Measurements from ENCODE around the gene RFT1. TPM values are rescaled to one million over a fixed set of nuclear protein-coding genes. Genes with fewer than 3 reads are reported as not detected.

Gene RFT1
- total RNA-seq, 1 experiment from 2014 or later: 26.3 TPM

DNA sequence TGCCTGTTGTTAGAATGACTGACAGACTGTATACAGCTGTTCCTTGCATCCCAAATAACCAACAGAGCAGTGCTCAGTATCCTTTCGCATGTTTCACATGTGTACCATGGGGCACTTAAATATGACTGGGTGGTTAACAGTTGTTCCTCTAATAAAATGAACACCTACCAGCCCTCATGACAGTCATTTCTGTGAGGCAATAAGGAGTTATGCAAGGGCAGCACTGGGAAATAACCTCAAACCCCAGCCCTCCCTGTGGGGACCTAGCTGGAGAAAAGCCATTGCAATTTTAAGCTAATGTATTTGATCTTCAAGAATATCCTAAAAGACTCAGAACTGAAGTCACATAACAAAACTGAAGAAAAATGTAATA, 7.3 kb downstream of the RFT1 start (continued):
- TF ChIP-seq RORB (CRISPR knock-in tag; IDR thresholded peaks at IDR 0.05): no peak
- TF ChIP-seq CREB1 (CRISPR knock-in tag; IDR thresholded peaks at IDR 0.05): no peak
- TF ChIP-seq ZNF416 (CRISPR knock-in tag; IDR thresholded peaks at IDR 0.05): no peak
- TF ChIP-seq ZNF423 (CRISPR knock-in tag; IDR thresholded peaks at IDR 0.05): no peak
- TF ChIP-seq FOXP4 (CRISPR knock-in tag; IDR thresholded peaks at IDR 0.05): no peak
- TF ChIP-seq IRF2 (CRISPR knock-in tag; IDR thresholded peaks at IDR 0.05; ENCODE audit: borderline replicate concordance, low read depth): no peak
- TF ChIP-seq ESRRA (CRISPR knock-in tag; IDR thresholded peaks at IDR 0.05; ENCODE audit: borderline replicate concordance): no peak
- TF ChIP-seq MYBL2 (CRISPR knock-in tag; IDR thresholded peaks at IDR 0.05): no peak

- POLR2A ChIA-PET: no interaction called here
- no peaks in the 10 kb centered on the region for H3K4me1 Mint-ChIP-seq
- H3K36me3 Mint-ChIP-seq: peaks cover 55% of the 10 kb centered on the region
- H3K4me3 Mint-ChIP-seq: no peak overlapping the region
- H3K27ac Mint-ChIP-seq: no peak overlapping the region
- H3K9me3 Mint-ChIP-seq: no peaks in the 10 kb centered on the region
- no peak for TF ChIP-seq EMX1 (CRISPR knock-in tag; IDR thresholded peaks at IDR 0.05)
- TF ChIP-seq NFATC4 (CRISPR knock-in tag; IDR thresholded peaks at IDR 0.05): no peak
- TF ChIP-seq ZMAT4 (CRISPR knock-in tag; IDR thresholded peaks at IDR 0.05): no peak
- TF ChIP-seq RELA (CRISPR knock-in tag; IDR thresholded peaks at IDR 0.05; ENCODE audit: borderline replicate concordance): no peak
- TF ChIP-seq TEAD4 (CRISPR knock-in tag; IDR thresholded peaks at IDR 0.05): no peak
- DNase-seq (ENCODE audit: low spot score) (no peak), ATAC-seq (no peak)
- CTCF ChIA-PET: no interaction called here
- H3K27me3 Mint-ChIP-seq (ENCODE audit: low read depth): no peaks in the 10 kb centered on the region
Observed at GRCh38 chr3:53122255-53122932, 7.8 kb downstream of the RFT1 start.

- H3K27me3 Mint-ChIP-seq (ENCODE audit: low read depth): no peaks in the 10 kb centered on the region
- H3K27ac Mint-ChIP-seq: no peak overlapping the region
- CTCF ChIA-PET: interaction anchor here (1.0 to 1.1 kb wide), 2 partner anchors 10 to 14 kb away, joined by 3 read pairs; no protein-coding TSS in a partner anchor
- no peak overlapping the region for H3K4me3 Mint-ChIP-seq
- H3K36me3 Mint-ChIP-seq: peaks cover 52% of the 10 kb centered on the region
- no peak for ATAC-seq
- no peaks in the 10 kb centered on the region for H3K4me1 Mint-ChIP-seq
- no peaks in the 10 kb centered on the region for H3K9me3 Mint-ChIP-seq
- POLR2A ChIA-PET: no interaction called here
- no peak for DNase-seq (ENCODE audit: low spot score)
- no peak for TF ChIP-seq ELF4 (CRISPR knock-in tag; IDR thresholded peaks at IDR 0.05; ENCODE audit: low read depth)
- no peak for TF ChIP-seq ERG (CRISPR knock-in tag; IDR thresholded peaks at IDR 0.05)
- no peak for TF ChIP-seq ZNF281 (CRISPR knock-in tag; IDR thresholded peaks at IDR 0.05)
- no peak for TF ChIP-seq E2F5 (CRISPR knock-in tag; IDR thresholded peaks at IDR 0.05)
- TF ChIP-seq RORB (CRISPR knock-in tag; IDR thresholded peaks at IDR 0.05): no peak
- no peak for TF ChIP-seq NFE2L1 (CRISPR knock-in tag; IDR thresholded peaks at IDR 0.05)
- TF ChIP-seq RELA (CRISPR knock-in tag; IDR thresholded peaks at IDR 0.05; ENCODE audit: borderline replicate concordance): no peak
- no peak for TF ChIP-seq ZNF138 (CRISPR knock-in tag; conservative IDR thresholded peaks at IDR 0.05)
- TF ChIP-seq HMGA2 (CRISPR knock-in tag; IDR thresholded peaks at IDR 0.05): no peak
- TF ChIP-seq, protein P1, sequence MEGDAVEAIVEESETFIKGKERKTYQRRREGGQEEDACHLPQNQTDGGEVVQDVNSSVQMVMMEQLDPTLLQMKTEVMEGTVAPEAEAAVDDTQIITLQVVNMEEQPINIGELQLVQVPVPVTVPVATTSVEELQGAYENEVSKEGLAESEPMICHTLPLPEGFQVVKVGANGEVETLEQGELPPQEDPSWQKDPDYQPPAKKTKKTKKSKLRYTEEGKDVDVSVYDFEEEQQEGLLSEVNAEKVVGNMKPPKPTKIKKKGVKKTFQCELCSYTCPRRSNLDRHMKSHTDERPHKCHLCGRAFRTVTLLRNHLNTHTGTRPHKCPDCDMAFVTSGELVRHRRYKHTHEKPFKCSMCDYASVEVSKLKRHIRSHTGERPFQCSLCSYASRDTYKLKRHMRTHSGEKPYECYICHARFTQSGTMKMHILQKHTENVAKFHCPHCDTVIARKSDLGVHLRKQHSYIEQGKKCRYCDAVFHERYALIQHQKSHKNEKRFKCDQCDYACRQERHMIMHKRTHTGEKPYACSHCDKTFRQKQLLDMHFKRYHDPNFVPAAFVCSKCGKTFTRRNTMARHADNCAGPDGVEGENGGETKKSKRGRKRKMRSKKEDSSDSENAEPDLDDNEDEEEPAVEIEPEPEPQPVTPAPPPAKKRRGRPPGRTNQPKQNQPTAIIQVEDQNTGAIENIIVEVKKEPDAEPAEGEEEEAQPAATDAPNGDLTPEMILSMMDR (IDR thresholded peaks at IDR 0.05): no peak
- TF ChIP-seq, protein P2, sequence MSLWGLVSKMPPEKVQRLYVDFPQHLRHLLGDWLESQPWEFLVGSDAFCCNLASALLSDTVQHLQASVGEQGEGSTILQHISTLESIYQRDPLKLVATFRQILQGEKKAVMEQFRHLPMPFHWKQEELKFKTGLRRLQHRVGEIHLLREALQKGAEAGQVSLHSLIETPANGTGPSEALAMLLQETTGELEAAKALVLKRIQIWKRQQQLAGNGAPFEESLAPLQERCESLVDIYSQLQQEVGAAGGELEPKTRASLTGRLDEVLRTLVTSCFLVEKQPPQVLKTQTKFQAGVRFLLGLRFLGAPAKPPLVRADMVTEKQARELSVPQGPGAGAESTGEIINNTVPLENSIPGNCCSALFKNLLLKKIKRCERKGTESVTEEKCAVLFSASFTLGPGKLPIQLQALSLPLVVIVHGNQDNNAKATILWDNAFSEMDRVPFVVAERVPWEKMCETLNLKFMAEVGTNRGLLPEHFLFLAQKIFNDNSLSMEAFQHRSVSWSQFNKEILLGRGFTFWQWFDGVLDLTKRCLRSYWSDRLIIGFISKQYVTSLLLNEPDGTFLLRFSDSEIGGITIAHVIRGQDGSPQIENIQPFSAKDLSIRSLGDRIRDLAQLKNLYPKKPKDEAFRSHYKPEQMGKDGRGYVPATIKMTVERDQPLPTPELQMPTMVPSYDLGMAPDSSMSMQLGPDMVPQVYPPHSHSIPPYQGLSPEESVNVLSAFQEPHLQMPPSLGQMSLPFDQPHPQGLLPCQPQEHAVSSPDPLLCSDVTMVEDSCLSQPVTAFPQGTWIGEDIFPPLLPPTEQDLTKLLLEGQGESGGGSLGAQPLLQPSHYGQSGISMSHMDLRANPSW (CRISPR knock-in tag; conservative IDR thresholded peaks at IDR 0.05; ENCODE audit: low read depth): no peak
Observed at GRCh38 chr3:53120336-53120735, 9.9 kb downstream of the RFT1 start.

Measured in WTC11 (cell line).